GM21367 (cell line): ENCODE data around the gene PPID.
A peak's percentile ranks its signal among the peaks of the same experiment; 100 is the strongest.
"Not testable (repeated sequence)": the region's sequence is repeated elsewhere in the genome, so short reads cannot be mapped to it uniquely, and the experiment has no call there.

Source experiments
- ATAC-seq: cut with Tn5 transposase; IDR thresholded peaks from one replicate; pipeline ENCODE4 v1.9.1; 2021; ENCODE audit not compliant: unreplicated experiment

PPID gene

DNA sequence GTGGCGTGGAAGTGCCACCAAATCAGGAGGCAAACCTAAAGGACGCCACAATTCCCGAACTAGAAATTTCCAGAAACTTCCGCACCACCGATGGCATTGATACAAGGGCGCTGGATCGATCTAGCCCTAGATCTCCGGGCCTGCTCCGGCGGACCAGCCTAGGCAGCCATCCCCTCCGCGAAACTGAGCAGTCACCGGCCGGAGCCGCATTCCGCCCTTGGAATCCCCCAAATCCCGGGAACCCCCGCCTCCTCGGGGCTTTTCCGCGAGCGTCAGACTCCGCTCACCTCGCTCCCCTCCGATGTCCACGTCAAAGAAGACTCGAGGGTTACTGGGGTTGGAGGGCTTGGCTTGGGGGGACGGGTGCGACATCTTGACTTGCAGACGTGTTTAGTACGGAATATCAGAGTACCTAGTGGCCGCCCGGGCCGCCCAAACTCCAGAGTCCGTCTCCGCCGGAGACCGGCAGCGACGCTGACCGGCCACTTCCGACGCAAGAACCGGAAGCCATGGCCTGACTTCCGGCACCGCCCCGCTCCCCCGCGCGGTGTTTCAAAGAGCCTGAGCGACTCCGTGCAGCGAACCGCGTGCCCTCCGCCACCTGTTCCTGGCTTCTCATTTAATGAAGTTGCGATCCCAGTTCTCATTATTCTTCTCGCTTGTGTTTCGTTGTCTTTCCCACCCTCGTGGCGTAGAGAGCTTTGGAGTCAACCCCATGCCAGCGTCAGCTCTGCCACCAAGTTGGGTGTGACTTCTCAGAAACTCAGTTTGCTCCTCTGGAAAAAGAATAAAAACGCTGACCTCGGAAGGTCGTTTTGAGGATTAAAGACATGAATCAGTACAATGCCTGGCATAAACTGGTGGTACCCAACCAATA is at the start of gene PPID:
Gene PPID, minus strand, starts transcription at position 480 of the 877 bp plus-strand sequence. Its CDS starts 108 bp downstream, at position 372.
- peak; percentile 97 for ATAC-seq

DNA sequence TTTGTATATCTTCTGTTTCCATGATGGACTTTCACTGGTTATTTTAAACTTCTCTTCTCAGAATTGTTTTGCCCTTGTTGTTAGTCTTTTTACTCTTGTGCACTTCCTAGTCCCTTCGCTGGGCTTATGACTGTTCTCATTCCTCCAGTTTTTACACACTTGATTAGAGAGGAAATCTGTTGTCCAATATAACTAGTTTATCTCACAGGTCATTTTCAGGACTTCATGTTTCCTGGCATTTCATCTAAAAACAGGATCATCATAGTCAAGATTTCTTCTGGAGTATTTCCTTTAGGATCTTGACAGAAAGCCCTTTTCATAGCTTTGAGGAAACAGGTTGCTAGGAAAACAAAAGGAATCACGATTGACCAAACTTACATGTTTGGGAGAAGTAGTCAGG is 48.6 kb upstream of the PPID start:
- no peak for ATAC-seq

DNA sequence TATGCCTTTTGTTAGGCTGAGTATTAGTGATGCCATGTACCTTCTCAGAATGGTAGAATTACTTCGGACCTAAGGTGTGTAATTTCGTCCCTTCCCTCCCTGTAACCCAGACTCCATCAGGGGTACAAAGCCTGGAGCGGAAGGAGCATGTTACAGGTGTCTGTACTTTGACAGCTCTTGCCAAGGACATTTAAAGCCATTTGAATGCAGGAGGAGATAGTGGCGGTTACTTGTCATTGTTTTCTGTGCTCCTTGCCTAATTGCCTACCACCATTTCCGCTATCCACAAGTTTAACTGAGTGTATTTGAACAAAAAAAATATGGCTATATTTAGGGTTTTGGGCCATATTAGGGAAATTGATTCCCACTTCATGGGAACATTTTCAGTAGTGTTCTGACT is 47.5 kb upstream of the PPID start:
- ATAC-seq = no peak

DNA sequence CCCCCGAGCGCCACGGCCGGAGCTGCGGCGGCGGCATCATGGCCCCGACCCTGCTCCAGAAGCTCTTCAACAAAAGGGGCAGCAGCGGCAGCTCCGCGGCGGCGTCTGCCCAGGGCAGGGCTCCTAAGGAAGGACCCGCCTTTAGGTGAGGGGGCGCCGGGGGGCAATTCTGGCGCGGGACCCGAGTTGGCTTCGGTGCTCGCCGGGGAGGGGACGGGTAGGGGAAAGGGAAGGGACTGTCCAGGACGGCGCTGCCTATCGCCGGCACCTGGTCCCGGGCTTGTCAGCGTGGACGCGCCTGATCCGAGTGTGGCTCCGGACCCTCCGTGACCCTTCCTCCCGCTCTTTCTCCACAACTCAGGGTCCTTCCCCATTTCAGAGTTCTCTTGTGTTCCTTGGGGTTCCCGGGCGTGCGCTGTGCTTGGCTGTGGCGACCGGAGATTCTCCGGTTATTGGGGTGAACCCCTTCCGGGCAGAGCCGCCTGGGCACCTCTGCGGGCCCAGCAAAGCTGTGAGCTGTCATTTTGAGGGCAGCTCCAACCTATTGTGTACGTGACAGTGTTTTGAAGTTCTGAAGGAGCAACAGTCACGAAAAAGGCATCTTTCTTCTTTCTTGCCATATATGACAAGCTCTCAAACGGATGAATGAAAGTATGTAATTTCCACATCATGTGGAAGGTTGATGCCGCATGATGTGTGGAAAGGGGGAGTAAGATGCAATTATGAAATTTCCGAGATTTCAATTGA is 46.2 kb upstream of the PPID start:
- ATAC-seq = peak; percentile 27

DNA sequence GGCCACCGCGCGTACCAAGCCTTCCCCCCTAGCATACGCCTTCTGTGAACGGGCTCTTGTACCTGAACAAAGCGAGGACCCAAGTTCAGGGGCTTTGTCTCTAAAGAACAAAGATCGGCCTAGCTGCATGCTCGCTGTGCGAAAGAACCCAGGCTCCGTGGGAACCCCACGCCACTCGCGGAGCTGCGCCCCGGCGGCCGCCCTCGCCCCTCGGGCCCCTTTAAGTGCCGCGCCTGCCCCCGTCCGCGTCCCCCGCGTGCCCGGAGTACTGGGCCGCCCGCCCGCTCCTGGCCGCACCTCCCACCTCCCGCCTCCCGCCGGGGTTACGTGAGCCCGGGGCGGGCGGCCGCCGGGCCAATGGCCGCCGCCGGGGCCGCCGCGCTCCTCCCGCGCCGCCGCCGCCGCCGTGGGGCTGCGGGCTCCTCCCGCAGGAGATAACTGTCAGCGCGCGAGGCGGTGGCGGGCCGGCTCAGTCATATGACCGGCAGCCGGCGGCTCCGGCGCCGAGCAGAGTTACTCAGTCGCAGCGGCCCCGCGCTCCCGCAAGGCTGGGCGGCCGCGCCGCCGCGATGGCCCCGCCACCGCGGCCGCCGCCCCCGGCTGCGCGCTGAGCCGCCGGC is 45.5 kb upstream of the PPID start, which contains the start of gene FNIP2:
Gene FNIP2, plus strand, starts transcription at position 472 of the 620 bp plus-strand sequence. CDS start 187 bp downstream, outside the sequence.
- peak; percentile 84 for ATAC-seq

DNA sequence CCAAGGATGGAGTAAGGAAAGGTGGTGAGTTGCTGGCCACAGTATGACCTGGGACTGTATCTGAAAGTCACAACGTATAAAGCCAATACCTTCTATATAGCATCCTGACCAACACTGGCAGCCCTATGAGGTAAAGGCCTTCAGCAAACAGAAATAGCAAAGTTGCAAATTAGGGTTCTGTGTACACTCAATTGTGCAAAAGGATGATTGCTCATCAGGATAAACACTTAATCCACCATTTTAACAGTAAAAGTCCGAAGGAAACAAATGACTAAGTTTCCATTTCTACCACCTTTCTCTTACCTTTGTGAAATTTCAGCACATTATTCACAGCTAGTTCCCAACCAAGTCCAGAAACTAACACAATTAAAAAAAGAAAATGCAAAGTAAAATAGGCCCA is 44.3 kb upstream of the PPID start:
- ATAC-seq = no peak

DNA sequence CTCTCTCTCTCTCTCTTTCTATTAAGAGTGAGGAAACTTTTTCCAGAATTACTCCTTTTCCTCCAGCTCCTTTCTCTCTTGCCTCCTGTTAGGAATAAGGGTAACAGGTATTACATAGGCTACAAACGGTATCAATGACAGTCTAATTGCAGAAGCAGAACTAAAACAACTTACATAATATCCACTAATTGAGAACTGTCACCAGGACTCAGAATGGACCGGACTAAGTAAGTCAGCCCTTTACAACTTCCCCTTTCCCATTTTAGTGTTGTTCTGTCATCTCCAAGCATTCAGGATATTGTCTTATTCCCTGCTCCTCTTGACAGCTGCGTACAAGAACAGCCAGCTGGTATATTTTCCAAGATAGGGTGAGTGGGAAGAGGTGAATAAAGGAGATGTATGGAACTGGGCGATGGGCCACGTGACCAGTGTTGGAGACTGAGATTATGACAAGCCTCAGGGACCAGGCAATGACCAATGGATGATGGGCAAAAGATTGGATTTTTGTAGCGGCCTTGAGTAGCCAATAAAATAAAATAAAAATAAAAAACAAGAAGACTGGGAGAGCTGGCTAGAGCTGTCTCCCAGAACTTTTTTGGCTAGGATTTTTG is 43.3 kb upstream of the PPID start:
- no peak for ATAC-seq

DNA sequence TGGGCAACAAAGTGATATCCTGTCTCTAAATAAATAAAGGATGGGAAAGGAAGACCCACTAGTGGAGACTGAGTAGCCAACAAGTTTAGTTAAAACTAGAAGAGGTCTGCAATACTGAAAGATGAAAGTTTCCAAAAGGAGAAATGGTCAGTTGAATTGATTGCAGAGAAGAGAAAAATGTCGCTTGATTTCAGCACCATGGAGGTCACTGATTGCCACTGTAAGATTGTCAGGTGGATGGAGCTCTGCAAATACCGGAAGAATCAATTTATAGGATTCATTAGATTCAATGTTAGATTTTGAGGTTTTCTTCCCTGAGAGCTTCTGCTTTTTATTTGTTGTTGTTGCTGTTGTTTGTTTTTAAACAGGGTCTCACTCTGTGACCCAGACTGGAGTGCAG is 40.3 kb upstream of the PPID start:
- no peak for ATAC-seq

DNA sequence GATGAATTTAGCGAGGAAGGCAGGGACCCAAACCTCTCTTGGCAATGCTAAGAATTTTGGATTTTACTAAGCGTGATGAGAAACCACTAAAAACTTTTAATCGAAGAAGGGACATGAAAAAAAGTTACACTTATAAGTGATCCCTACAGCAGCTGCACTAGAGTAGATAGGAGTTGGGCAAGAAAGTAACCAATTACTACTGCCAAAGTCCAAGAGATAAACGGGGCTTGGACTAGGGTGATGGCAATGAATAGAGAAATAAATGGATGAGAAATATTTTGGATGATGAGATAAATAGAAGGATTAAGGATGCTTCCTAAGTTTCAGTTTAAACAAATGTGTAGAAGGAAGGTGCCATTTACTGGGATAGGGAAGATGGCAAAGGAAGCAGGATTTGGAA is 39.4 kb upstream of the PPID start:
- ATAC-seq = no peak

DNA sequence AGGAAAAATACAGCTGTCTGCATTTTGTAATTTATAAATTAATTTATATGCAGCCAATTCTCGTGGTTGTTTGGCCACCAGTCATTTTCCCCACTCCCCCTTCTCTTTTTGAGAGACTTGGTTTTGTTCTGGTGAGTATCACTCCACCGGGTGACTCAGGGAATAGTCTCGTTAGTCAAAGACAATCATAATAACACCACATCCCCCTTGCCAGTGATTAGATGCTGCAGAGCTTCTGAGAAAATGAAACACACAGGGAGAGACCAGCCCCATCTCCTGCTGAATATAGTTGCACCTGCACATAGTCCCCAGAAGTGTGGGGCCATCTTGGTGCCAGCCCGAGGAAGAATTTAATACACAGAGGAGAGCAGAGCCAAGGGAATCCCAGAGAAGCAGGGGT is 37.7 kb upstream of the PPID start:
- no peak for ATAC-seq

DNA sequence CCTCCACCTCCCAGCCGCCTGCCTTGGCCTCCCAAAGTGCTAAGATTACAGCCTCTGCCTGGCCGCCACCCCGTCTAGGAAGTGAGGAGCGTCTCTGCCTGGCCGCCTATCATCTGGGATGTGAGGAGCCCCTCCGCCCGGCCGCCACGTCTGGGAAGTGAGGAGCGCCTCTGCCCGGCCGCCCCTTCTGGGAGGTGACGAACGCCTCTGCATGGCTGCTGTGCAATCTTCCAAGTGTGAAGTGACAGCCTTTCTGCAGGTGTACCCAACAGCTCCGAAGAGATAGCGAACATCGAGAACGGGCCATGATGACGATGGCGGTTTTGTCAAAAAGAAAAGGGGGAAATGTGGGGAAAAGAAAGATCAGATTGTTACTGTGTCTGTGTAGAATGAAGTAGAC is 36.3 kb upstream of the PPID start:
- ATAC-seq = not testable (repeated sequence)

DNA sequence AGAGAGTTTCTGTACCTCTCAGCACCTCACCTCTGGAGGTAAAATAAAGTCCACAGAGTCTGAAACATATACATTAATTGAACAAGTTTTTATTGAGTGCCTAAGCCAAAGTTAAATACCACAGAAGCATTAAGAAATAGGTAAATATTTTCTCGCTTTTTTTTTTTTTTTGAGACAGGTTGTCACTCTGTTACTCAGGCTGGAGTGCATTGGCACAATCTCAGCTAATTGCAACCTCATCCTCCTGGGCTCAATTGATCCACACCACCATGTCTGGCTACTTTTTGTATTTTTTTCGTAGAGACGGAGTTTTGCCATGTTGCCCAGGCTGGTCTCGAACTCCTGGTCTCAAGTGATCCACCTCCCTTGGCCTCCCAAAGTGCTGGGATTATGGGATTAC is 35.5 kb upstream of the PPID start:
- no peak for ATAC-seq

DNA sequence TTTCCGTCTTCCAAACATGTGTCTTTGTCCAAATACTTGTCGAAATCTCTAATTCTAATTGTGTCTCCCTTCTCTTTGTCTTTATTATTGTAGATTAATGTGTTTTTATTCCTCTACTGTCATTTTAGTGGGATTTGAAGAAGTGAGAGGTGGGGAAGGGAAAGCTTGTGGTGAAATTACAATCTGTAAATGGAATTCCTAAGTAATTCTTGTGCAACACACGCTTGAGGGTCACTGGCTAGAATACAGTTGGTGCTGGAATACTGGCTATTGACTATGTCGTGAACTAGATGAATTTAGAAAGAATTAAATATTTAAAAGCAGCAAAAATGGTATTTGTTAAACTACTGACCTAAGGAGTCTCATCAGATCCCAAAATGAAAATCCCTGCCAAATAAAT is 34.9 kb upstream of the PPID start:
- ATAC-seq = no peak

DNA sequence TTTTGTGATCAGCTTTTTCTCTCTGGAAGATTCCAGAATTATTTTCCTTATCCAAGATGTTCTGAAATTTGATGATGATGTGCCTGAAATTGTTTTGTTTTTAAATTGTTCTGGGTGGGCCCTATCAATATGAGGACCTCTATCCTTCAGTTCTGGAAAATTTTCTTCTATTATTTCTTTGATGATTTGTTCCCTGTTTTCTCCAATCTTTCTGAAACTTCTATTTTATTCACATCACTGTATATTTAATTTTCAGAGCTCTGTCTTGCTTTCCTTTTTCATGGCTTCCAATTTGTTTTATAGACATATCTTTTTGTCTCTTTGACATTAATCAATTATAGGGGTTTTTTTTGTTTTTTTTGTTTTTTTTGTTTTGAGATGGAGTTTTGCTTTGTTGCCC is 33.4 kb upstream of the PPID start:
- ATAC-seq = no peak

DNA sequence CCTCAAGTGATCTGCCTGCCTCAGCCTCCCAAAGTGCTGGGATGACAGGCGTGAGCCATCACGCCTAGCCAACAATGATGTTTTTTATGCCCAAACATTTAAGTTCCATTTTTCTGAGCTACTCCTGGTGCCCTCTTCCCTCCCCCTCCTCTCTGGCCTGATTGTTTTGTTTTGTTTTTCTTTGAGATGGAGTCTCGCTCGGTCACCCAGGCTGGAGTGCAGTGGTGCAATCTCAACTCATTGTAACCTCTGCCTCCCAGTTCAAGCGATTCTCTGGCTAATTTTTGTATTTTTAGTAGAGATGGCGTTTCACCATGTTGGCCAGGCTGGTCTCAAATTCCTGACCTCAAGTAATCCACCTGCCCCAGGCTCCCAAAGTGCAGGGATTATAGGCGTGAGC is 32.6 kb upstream of the PPID start:
- ATAC-seq = not testable (repeated sequence)

DNA sequence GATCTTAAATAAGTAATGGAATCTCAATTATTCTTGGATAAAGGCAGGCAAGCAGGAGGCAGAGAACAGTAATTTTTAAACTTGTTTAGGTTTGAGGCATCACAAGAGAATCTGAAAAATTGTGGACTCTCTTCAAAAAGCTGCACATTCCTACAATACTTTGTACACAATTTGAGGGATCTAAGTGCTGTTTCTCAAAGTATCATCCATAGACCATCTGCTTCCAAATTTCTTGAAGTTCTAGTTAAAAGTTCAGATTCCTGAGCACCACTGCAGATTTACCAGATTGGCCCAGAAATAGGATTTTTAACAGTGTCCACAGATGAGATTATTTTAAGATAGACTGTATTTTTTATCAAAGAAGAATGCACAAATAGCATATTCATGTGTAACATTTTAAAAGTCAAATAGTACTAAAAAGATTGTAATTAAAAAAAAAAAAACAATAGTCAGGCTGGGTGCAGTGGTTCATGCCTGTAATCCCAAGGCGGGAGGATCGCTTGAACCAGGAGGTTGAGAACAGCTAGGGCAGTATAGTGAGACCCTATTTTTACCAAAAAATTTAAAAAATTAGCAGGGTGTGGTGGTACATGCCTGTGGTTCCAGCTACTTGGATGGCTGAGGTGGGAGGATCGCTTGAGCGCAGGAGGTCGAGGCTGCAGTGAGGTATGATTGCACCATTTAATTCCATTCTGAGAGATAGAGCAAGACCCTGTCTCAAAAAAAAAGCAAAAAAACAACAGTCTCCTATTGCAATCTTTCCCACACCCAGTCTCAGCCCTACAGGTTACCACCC is 31.4 kb upstream of the PPID start:
- ATAC-seq = no peak

DNA sequence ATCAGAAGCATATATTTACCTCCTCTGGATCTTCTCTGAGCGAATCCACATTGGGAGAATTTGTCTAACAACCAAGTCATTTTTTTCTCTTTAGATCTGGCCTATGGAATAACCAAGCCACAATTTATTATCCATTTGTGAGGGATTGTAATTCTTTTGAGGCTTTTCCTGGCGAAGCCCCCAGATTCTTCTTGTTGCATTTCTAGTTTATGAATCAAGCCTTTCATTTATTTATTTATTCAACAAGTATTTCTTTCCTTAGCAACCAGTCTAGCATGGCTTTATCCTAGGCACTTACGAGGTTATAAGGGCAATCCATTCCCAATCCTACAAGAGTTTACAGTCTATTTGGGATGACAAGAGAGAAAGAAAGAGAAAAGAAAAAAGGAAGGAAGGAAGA is 27.2 kb upstream of the PPID start:
- ATAC-seq = no peak

DNA sequence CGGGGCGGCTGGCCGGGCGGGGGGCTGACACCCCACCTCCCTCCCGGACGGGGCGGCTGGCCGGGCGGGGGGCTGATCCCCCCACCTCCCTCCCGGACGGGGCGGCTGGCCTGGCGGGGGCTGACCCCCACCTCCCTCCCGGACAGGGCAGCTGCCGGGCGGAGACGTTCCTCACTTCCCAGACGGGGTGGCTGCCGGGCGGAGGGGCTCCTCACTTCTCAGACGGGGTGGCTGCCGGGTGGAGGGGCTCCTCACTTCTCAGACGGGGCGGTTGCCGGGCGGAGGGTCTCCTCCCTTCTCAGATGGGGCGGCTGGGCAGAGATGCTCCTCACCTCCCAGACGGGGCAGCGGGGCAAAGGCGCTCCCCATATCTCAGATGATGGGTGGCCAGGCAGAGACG is 23.3 kb upstream of the PPID start:
- ATAC-seq = not testable (repeated sequence)

DNA sequence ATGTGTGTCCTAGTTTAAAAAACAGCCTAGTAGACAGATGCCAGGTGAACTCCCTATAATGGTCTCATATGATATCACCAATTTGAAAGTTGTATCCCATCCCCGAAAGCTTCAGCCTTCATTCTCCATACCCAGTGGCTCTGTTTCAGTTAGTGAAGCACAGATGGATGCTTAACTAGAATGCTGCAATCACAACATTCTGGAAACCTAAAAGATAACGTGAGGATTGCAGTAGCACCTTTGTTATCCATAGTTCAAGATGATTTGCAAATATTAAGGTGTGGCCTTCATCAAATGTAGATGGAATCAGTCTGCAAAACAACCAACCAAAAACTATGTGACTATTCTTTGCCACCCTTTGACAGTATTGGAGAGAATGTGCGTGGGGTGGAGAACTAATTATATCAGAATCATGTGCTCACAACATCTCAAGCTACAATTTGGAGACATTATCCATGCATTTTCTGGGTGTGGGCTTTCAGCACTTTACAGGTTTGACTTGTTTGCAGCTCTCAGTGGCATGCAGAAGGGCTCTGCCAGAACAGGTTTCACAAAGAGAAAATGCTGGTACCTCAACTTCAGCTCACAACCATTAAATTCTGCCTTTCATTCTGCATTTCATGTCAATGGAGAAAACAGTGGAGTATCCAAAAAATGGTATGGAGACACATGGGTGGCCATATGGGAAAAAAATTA is 18.3 kb upstream of the PPID start:
- ATAC-seq = no peak

DNA sequence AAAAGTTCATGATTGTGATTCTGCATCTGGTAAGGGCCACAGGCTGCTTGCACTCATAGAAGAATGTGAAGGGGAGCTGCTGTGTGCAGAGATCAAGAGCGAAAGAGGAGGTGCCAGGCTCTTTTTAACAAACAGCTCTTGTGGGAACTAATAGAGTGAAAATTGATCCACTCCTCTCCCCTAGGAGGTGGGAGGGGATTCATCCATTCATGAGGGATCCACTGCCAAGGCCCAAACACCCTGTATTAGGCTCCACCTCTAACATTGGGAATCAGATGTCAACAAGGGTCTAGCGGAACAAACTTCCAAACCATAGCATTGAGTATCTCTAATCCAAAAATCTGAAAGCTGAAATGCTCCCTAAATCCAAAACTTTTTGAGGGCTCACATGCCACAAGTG is 16.4 kb upstream of the PPID start:
- no peak for ATAC-seq
